Measurements from ENCODE around the gene OPN1SW.

DNA sequence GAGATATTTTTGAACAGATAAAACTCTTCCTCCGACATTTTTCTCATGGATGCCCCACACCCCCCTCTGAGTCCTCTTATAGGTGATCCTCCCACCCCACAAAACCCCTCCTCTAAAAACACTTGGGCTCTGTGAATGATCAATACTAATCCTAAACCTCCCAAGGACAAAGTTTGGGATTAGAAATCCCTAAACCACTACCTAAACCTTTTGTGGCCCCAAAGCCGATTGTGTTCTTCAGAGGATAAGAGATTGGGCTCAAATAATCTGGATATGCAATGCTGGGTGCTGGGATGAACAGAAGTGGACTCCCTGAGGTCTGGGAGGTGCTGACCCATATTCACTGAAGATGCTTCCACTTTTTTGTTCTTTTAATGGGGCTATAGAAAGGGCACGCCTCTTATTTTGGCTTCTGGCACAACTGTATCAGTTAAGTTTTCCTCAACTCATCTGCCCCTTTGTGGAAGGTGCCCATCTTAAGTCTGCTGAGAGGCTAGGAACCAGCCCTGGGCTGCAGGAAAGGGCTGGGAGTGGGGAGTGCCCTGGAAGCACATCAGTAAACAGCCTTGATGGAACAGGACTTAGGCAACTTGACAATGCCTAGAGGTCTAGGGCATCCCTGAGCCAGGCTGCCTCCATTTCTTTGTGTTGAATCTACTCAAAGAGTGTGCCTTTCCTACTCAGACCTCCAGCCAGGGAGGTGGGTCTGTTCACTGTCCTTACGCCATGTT lies at the start of gene OPN1SW:
- TF ChIP-seq TARDBP (IDR thresholded peaks at IDR 0.05) (no peak), SP1 (IDR thresholded peaks at IDR 0.05) (no peak), L3MBTL2 (conservative IDR thresholded peaks at IDR 0.05) (no peak), FOXA1 (IDR thresholded peaks at IDR 0.05) (no peak)

All from HEK293T (cell line).